ENCODE data around the gene LONP2. TPM values are rescaled to one million over a fixed set of nuclear protein-coding genes. Genes with fewer than 3 reads are reported as not detected.
A peak's percentile ranks its signal among the peaks of the same experiment; 100 is the strongest.

The LONP2 gene
- total and polyA plus RNA-seq, 9 of the 15 experiments (the other 6 are each of a cell fraction or from before 2014, with no cell fraction given), result 8.1 to 41.2 (median 25.6) TPM

- TF ChIP-seq FOXK2 (conservative IDR thresholded peaks at IDR 0.05 in 1 of 2, IDR thresholded peaks at IDR 0.05 in 1 of 2; ENCODE audit: low read depth in 2 of 2), result peak in 1 of 2 experiments; percentile 35; a peak in 1 of 4 replicates
- no peak for TF ChIP-seq FUS (optimal IDR thresholded peaks at IDR 0.05; ENCODE audit: low read depth, low read length)
- peak in 1 of 2 experiments; percentile 80; a peak in 2 of 4 replicates for TF ChIP-seq RCOR1 (IDR thresholded peaks at IDR 0.05; ENCODE audit: borderline replicate concordance in 1 of 2, low read depth in 2 of 2, low read length in 2 of 2)
- no peak for TF ChIP-seq NONO (IDR thresholded peaks at IDR 0.05; ENCODE audit: low read depth in 2 of 2, low read length in 1 of 2)
- TF ChIP-seq, protein P1, sequence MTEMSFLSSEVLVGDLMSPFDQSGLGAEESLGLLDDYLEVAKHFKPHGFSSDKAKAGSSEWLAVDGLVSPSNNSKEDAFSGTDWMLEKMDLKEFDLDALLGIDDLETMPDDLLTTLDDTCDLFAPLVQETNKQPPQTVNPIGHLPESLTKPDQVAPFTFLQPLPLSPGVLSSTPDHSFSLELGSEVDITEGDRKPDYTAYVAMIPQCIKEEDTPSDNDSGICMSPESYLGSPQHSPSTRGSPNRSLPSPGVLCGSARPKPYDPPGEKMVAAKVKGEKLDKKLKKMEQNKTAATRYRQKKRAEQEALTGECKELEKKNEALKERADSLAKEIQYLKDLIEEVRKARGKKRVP (CRISPR knock-in tag; IDR thresholded peaks at IDR 0.05), result no peak
- TF ChIP-seq ZFP30 (CRISPR knock-in tag; IDR thresholded peaks at IDR 0.05; ENCODE audit: borderline replicate concordance), result no peak
- TF ChIP-seq SP1 (CRISPR knock-in tag; IDR thresholded peaks at IDR 0.05), result no peak
- TF ChIP-seq RBM14 (IDR thresholded peaks at IDR 0.05; ENCODE audit: borderline replicate concordance, insufficient read depth, low read depth, low read length), result no peak
- TF ChIP-seq, protein P2, sequence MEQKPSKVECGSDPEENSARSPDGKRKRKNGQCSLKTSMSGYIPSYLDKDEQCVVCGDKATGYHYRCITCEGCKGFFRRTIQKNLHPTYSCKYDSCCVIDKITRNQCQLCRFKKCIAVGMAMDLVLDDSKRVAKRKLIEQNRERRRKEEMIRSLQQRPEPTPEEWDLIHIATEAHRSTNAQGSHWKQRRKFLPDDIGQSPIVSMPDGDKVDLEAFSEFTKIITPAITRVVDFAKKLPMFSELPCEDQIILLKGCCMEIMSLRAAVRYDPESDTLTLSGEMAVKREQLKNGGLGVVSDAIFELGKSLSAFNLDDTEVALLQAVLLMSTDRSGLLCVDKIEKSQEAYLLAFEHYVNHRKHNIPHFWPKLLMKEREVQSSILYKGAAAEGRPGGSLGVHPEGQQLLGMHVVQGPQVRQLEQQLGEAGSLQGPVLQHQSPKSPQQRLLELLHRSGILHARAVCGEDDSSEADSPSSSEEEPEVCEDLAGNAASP (IDR thresholded peaks at IDR 0.05), result no peak
- TF ChIP-seq ZC3H8 (IDR thresholded peaks at IDR 0.05), result no peak
- TF ChIP-seq, protein P3, sequence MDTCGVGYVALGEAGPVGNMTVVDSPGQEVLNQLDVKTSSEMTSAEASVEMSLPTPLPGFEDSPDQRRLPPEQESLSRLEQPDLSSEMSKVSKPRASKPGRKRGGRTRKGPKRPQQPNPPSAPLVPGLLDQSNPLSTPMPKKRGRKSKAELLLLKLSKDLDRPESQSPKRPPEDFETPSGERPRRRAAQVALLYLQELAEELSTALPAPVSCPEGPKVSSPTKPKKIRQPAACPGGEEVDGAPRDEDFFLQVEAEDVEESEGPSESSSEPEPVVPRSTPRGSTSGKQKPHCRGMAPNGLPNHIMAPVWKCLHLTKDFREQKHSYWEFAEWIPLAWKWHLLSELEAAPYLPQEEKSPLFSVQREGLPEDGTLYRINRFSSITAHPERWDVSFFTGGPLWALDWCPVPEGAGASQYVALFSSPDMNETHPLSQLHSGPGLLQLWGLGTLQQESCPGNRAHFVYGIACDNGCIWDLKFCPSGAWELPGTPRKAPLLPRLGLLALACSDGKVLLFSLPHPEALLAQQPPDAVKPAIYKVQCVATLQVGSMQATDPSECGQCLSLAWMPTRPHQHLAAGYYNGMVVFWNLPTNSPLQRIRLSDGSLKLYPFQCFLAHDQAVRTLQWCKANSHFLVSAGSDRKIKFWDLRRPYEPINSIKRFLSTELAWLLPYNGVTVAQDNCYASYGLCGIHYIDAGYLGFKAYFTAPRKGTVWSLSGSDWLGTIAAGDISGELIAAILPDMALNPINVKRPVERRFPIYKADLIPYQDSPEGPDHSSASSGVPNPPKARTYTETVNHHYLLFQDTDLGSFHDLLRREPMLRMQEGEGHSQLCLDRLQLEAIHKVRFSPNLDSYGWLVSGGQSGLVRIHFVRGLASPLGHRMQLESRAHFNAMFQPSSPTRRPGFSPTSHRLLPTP (IDR thresholded peaks at IDR 0.05; ENCODE audit: borderline replicate concordance, extremely low read depth, insufficient read length), result no peak
- no peak for TF ChIP-seq ZNF780A (CRISPR knock-in tag; IDR thresholded peaks at IDR 0.05)
- no peak for TF ChIP-seq HSF4 (CRISPR knock-in tag; IDR thresholded peaks at IDR 0.05; ENCODE audit: borderline replicate concordance)
- 0 out of 2 replicates have a peak, but pooled peaks have one; percentile 17 for TF ChIP-seq CBFA2T3 (IDR thresholded peaks at IDR 0.05)
- TF ChIP-seq GATA2 (CRISPR knock-in tag; IDR thresholded peaks at IDR 0.05), result no peak
- TF ChIP-seq ZFP36 (IDR thresholded peaks at IDR 0.05; ENCODE audit: low read depth, low read length, partially characterized antibody), result no peak
- peak; percentile 25; the same call in 1 of the 2 replicates for TF ChIP-seq ZNF316 (IDR thresholded peaks at IDR 0.05)
- TF ChIP-seq HDAC1 (IDR thresholded peaks at IDR 0.05), result no peak
- no peak for TF ChIP-seq PML (IDR thresholded peaks at IDR 0.05; ENCODE audit: low read length)
- no peak for TF ChIP-seq L3MBTL2 (IDR thresholded peaks at IDR 0.05)
- no peak for TF ChIP-seq THAP7 (CRISPR knock-in tag; IDR thresholded peaks at IDR 0.05)
- TF ChIP-seq ZNF24 (IDR thresholded peaks at IDR 0.05), result no peak
- TF ChIP-seq GATAD2B (IDR thresholded peaks at IDR 0.05; ENCODE audit: borderline replicate concordance), result no peak
Observed at GRCh38 chr16:48383877-48384519, 139.9 kb downstream of the LONP2 start (continued).
